GM12865 (cell line): Measurements from ENCODE around the gene CYP2U1.

ENCODE experiments used
- DNase-seq: peaks from one replicate; pipeline ENCODE4 v3.0.0; 2010; ENCODE audit warnings: low read depth
- H3K4me3 ChIP-seq: 2 replicates; pipeline ENCODE4 v1.5.1; 2011; ENCODE audit warnings: mild to moderate bottlenecking, low read depth, low read length, control low read depth
- CTCF ChIP-seq: IDR thresholded peaks from 2 replicates; pipeline ENCODE4 v1.5.1; 2011; ENCODE audit warnings: low read length, control low read depth, low read depth, inconsistent platforms; ENCODE audit not compliant: insufficient read depth; ENCODE audit errors: missing control alignments

The CYP2U1 gene

DNA sequence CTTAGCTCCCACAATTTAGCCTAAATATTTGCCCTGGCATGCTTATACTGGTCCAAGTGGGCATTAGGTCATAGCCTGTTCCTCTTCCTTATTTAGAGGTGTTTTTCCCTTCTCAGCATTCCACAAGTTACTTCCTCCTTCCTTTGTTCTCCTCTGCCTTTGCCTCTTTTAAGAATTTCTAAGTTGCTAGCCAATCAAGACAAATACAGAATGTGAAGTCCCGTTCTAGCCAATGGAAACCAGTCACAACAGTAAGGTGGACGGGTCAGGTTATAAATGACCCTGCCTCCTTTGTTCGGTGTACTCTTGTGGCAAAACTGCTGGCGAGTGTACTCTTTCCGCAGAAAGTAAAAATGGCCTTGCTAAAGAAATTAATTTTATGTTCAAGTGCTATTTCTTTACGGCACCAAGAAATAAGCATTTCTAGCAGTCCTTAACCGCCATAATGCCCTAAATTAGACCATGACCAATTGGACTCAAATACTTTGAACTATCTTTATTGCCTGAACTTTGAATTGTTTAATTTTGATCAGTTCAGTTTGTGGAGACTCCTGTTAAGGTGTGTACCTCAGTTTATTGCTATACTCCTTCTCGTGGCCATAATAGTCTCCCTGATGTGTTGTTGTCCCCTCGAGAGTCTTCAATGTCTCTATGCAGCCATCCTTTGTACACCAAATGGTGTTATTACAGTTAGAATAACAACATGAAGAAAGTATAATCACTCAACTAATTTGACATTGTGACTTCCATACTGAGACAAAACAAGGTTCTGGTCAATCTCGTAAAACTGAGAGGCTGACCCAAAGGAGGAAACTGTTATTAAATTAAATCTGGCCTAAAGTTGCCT lies 56.8 kb downstream of the CYP2U1 start:
- H3K4me3 ChIP-seq, result no peak overlapping the region
- DNase-seq, result no peak
- no peak for TF ChIP-seq CTCF

GRCh38 chr4:107988763-107989035 lies 57.4 kb downstream of the CYP2U1 start:
- DNase-seq, result no peak
- H3K4me3 ChIP-seq, result peak overlapping the region; percentile 91

GRCh38 chr4:107989162-107989536 lies 57.8 kb downstream of the CYP2U1 start:
- peak; percentile 7 for DNase-seq
- H3K4me3 ChIP-seq, result peak overlapping the region; percentile 91
- no peak for TF ChIP-seq CTCF

More at GRCh38 chr4:107988763-107989035, 57.4 kb downstream of the CYP2U1 start:
- no peak for TF ChIP-seq CTCF

DNA sequence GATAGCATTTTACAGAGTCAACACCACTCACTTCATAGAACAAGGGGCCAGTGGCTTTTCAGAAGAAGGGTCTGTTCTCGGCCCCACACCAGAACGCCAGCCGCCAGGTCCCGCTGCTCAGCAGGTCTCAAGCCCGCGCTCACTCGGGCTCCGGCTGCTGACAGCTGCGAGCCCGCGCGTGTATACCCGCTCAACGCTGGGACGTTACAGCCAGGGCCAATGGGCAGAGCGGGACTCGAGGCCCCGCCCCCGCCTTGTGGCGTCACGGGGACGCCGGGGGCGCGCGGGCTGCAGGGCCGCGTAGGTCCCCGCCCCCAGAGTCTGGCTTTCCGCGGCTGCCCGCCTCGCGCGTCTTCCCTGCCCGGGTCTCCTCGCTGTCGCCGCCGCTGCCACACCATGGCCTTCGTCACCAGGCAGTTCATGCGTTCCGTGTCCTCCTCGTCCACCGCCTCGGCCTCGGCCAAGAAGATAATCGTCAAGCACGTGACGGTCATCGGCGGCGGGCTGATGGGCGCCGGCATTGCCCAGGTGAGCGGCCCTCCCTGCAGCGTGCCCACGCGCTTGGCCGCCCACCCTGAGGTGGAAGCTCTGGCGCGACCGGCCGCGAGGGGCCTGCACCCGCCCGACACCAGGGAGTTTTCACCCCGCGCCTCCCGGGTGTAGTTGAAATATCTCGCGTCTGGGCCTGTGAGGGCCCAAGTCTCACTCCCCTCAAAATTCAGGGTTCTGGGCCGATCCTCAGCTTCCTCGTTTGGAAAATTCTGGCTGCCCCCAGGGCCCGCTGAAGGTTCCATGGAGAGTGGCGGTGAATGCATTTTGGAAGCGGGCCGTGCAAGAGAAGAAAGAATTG lies 58.4 kb downstream of the CYP2U1 start, which contains the start of gene HADH:
HADH (plus strand) TSS at position 353 of the 850 bp plus-strand sequence; CDS start at position 397, 44 bp downstream.
- TF ChIP-seq CTCF, result no peak
- peak within 1 kb of the TSS; percentile 91 for H3K4me3 ChIP-seq
- DNase-seq, result peak; percentile 95

DNA sequence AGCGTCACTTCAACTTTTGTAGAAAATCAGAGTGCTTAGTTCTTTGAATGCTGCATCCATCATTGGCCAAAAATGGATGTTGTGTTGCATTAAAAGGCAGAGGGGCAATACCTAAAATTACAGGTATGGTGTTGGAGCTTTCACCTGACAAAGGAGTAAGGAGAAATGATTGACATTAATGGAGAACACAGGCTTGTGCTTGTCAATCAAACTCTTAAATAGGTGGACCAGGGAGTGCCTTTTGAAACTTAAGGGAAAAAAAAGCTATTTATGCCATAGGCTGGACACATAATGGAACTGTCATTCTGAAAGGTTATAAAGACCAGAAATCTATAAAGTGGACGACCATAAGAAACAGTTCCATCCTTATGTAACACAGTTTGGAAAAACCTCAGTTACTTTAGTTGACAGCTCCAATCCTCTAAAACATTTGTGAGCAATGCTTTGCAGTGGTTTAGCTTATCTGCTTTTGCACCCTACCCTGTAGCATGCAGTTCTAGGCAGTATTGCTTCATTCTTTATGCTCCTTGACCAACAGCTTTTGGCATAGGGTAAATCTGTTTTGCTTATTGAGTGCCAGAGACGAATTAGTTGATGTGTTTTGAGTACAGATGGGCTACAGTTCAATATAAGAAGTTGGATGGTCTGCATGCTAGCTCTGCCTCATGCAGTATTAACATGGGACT lies 60.7 kb downstream of the CYP2U1 start:
- no peak for DNase-seq
- peak overlapping the region; percentile 91; the same call in 1 of the 2 replicates for H3K4me3 ChIP-seq
- no peak for TF ChIP-seq CTCF

- H3K4me3 ChIP-seq, result no peak overlapping the region
- peak; percentile 54 for DNase-seq
Observed at GRCh38 chr4:107993969-107994368, 62.6 kb downstream of the CYP2U1 start.

More at GRCh38 chr4:107993969-107994368, 62.6 kb downstream of the CYP2U1 start:
- no peak for TF ChIP-seq CTCF
